Liver (tissue), 9 donors: ENCODE measurements around the gene POU2F2. TPM values are rescaled to one million over a fixed set of nuclear protein-coding genes. Genes with fewer than 3 reads are reported as not detected.

Experiments used
- DNase-seq: peaks from one replicate; pipeline ENCODE4 v3.0.0-alpha.2; 2017; ENCODE audit warnings: low spot score
- H3K27ac ChIP-seq, 2 donors: one replicate each; pipeline ENCODE4 v1.7.0; 2013; ENCODE audit warnings: inconsistent platforms in 2 of 2, low read length in 2 of 2, control low read depth in 1 of 2, low read depth in 1 of 2, mild to moderate bottlenecking in 1 of 2
- H3K27me3 ChIP-seq, 4 donors: one replicate each; pipeline versions ENCODE4 v1.6.1 to v1.7.0; 2013; ENCODE audit warnings: low read length in 3 of 4, inconsistent platforms in 1 of 4, mild to moderate bottlenecking in 1 of 4, moderate library complexity in 1 of 4; ENCODE audit not compliant: control insufficient read depth in 4 of 4, insufficient read depth in 4 of 4
- H3K36me3 ChIP-seq, 4 donors: one replicate each; pipeline versions ENCODE4 v1.6.1 to v1.7.0; 2013; ENCODE audit warnings: low read length in 3 of 4, mild to moderate bottlenecking in 3 of 4, low read depth in 1 of 4, moderate library complexity in 1 of 4; ENCODE audit not compliant: control insufficient read depth in 4 of 4, insufficient read depth in 3 of 4
- H3K4me1 ChIP-seq, 4 donors: one replicate each; pipeline versions ENCODE4 v1.6.1 to v1.7.0; 2013; ENCODE audit warnings: low read length in 3 of 4, mild to moderate bottlenecking in 3 of 4, moderate library complexity in 1 of 4; ENCODE audit not compliant: control insufficient read depth in 4 of 4, insufficient read depth in 4 of 4
- H3K4me3 ChIP-seq, 3 donors: one replicate each; pipeline versions ENCODE4 v1.6.1 to v1.7.0; 2013; ENCODE audit warnings: low read length in 3 of 3, control low read depth in 1 of 3, low read depth in 1 of 3, mild to moderate bottlenecking in 1 of 3
- H3K9ac ChIP-seq, 2 donors: one replicate each; pipeline ENCODE4 v1.7.0; 2013; ENCODE audit warnings: low read length in 2 of 2, mild to moderate bottlenecking in 2 of 2, moderate library complexity in 2 of 2, control low read depth in 1 of 2, low read depth in 1 of 2
- H3K9me3 ChIP-seq, 4 donors: one replicate each; pipeline versions ENCODE4 v1.6.1 to v1.7.0; 2013; ENCODE audit warnings: low read length in 3 of 4; ENCODE audit not compliant: control insufficient read depth in 4 of 4
- CTCF ChIP-seq: fragments of 150-350 bp; IDR thresholded peaks from 2 replicates; pipeline ENCODE4 v1.5.1; 2017; ENCODE audit warnings: improper control_type of control experiment, low read depth, low read length; ENCODE audit not compliant: missing input control
- FOXA2 ChIP-seq: IDR thresholded peaks from 2 replicates; pipeline ENCODE4 v1.6.1; 2016; ENCODE audit warnings: antibody characterized with exemption
- GABPA ChIP-seq, 2 donors: IDR thresholded peaks in 1 of 2; conservative IDR thresholded peaks in 1 of 2; 2 replicates each; pipeline ENCODE4 v1.6.1; 2016; ENCODE audit warnings: antibody characterized with exemption in 2 of 2, mild to moderate bottlenecking in 1 of 2, moderate library complexity in 1 of 2
- JUND ChIP-seq, 2 donors: IDR thresholded peaks; 2 replicates each; pipeline ENCODE4 v1.6.1; 2016; ENCODE audit warnings: antibody characterized with exemption in 2 of 2
- NR2F2 ChIP-seq: IDR thresholded peaks from 2 replicates; pipeline ENCODE4 v1.6.1; 2016; ENCODE audit warnings: antibody characterized with exemption
- RAD21 ChIP-seq, 2 donors: IDR thresholded peaks; 2 replicates each; pipeline ENCODE4 v1.6.1; 2016; ENCODE audit warnings: antibody characterized with exemption in 2 of 2, mild to moderate bottlenecking in 2 of 2
- REST ChIP-seq: IDR thresholded peaks from 2 replicates; pipeline ENCODE4 v1.6.1; 2016; ENCODE audit warnings: antibody characterized with exemption, mild to moderate bottlenecking
- RXRA ChIP-seq, 2 donors: IDR thresholded peaks; 2 replicates each; pipeline ENCODE4 v1.6.1; 2017 to 2018; ENCODE audit warnings: antibody characterized with exemption in 2 of 2, mild to moderate bottlenecking in 1 of 2
- SP1 ChIP-seq: IDR thresholded peaks from 2 replicates; pipeline ENCODE4 v1.6.1; 2018; ENCODE audit warnings: antibody characterized with exemption, mild to moderate bottlenecking
- YY1 ChIP-seq: IDR thresholded peaks from 2 replicates; pipeline ENCODE4 v1.6.1; 2016; ENCODE audit warnings: antibody characterized with exemption, mild to moderate bottlenecking
- WGBS: extraction: QIAGEN DNeasy Blood & Tissue Kit; methylation state at CpG from one replicate; pipeline ENCODE4 v1.1.7; 2013; 5-methylcytosine and 5-hydroxymethylcytosine counted together
- polyA plus RNA-seq, 2 donors: library from polyadenylated mRNA; stranded (reverse) in 1 of 2; unstranded in 1 of 2; fragments of 200-250 nt in 1 of 2; fragments of >200 nt in 1 of 2; fragmentation: Nextera tagmentation in 1 of 2; extraction: Ambion mirVana in 1 of 2; gene quantifications; one replicate each; pipeline versions ENCODE4 v1.2.1 to v1.2.3, GENCODE V29; 2013 to 2015
- total RNA-seq, 2 donors: library from RNA; depleted of rRNA; stranded (reverse); fragments of >200 nt; gene quantifications; one replicate each; pipeline ENCODE4 v1.2.3, GENCODE V29; 2014
- TF ChIP-seq, protein P1 (sequence below): IDR thresholded peaks from 2 replicates; pipeline ENCODE4 v1.6.1; 2016; ENCODE audit warnings: antibody characterized with exemption
- donor health status: healthy.
- donor health status: healthy.
- donor health status: healthy.
- donor health status: healthy.
- donor health status: healthy.

The POU2F2 gene
- total and polyA plus RNA-seq, 4 donors: 0.75 to 1.2 (median 0.97) TPM

- Histone ChIP-seq H3K4me1 (peaks cover 3 to 17% (median 11%) of the 10 kb centered on the region in 4 donors), H3K9me3 (no peaks in the 10 kb centered on the region), H3K27me3 (no peaks in the 10 kb centered on the region), H3K4me3 (no peak overlapping the region), H3K36me3 (peaks cover 5 to 31% (median 26%) of the 10 kb centered on the region in 4 donors), H3K27ac (no peak overlapping the region), H3K9ac (no peak overlapping the region)
- TF ChIP-seq JUND (IDR thresholded peaks at IDR 0.05) (no peak), RAD21 (IDR thresholded peaks at IDR 0.05) (no peak), YY1 (no peak), CTCF (no peak)
- no peak for DNase-seq
- WGBS: 96% methylated on average over 28 of the region's 28 CpGs
These were observed 51.4 kb downstream of the POU2F2 start for GRCh38 chr19:42080764-42081375.

- no peaks in the 10 kb centered on the region for H3K27me3 ChIP-seq
- WGBS: 96% methylated on average over 44 of the region's 44 CpGs
- no peak overlapping the region for H3K27ac ChIP-seq
- no peak overlapping the region for H3K4me3 ChIP-seq
- H3K36me3 ChIP-seq: peaks cover 5 to 31% (median 26%) of the 10 kb centered on the region in 4 donors
- H3K4me1 ChIP-seq: peaks cover 3 to 18% (median 12%) of the 10 kb centered on the region in 4 donors
- no peak for TF ChIP-seq FOXA2
- TF ChIP-seq, protein P1, sequence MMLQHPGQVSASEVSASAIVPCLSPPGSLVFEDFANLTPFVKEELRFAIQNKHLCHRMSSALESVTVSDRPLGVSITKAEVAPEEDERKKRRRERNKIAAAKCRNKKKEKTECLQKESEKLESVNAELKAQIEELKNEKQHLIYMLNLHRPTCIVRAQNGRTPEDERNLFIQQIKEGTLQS: no peak
- no peak for TF ChIP-seq REST
- no peak for TF ChIP-seq GABPA (IDR thresholded peaks at IDR 0.05 in 1 of 2, conservative IDR thresholded peaks at IDR 0.05 in 1 of 2)
- TF ChIP-seq RXRA (IDR thresholded peaks at IDR 0.05): no peak
- no peak for TF ChIP-seq NR2F2
- TF ChIP-seq SP1: no peak
- no peak for DNase-seq
- H3K9ac ChIP-seq: no peak overlapping the region
- no peaks in the 10 kb centered on the region for H3K9me3 ChIP-seq
These were observed 52.1 kb downstream of the POU2F2 start for GRCh38 chr19:42079886-42080763.
